A549 (cell line): Measurements from ENCODE around the gene ALPG. TPM values are rescaled to one million over a fixed set of nuclear protein-coding genes. Genes with fewer than 3 reads are reported as not detected.
"Not testable (repeated sequence)": the region's sequence is repeated elsewhere in the genome, so short reads cannot be mapped to it uniquely, and the experiment has no call there.

ENCODE experiments used
- ATAC-seq, 2 experiments: fragments of 200-7000 bp in 1 of 2; fragments of >200 bp in 1 of 2; cut with Nextera tagmentation in 1 of 2; cut with Tn5 transposase in 1 of 2; 3 replicates each; pipeline versions ENCODE4 v1.8.0 to v1.9.1; 2018 to 2020; ENCODE audit warnings: mild to moderate bottlenecking in 1 of 2, moderate library complexity in 1 of 2
- CTCF ChIA-PET: fragments of 300-600 bp; sonication (Branson Sonifier 250); formaldehyde crosslinking; extraction: SDS; loops from one replicate; lab custom pipeline; 2021; ENCODE audit warnings: antibody characterized with exemption, inconsistent platforms; lab: Yijun Ruan, JAX
- POLR2A ChIA-PET: fragments of 350-600 bp; formaldehyde crosslinking; extraction: SDS; loops from one replicate; lab custom pipeline; 2021; ENCODE audit warnings: antibody characterized with exemption, inconsistent platforms; lab: Yijun Ruan, JAX
- DNase-seq, 2 experiments: peaks; one replicate each; pipeline versions ENCODE4 v3.0.0 to v3.0.0-alpha.2; 2011 to 2016; ENCODE audit warnings: low read depth in 1 of 2, low spot score in 1 of 2
- FAIRE-seq: peaks from 2 replicates; lab custom pipeline; 2011; peaks lifted over from hg19 to GRCh38; lab: Jason Lieb, UNC
- H3K27ac ChIP-seq, 2 experiments: fragments of >200 bp; sonication (Bioruptor Twin); formaldehyde crosslinking; 3 replicates each; pipeline ENCODE4 v1.5.1; 2016 to 2017
- H3K4me1 ChIP-seq: fragments of >200 bp; sonication (Bioruptor Twin); formaldehyde crosslinking; 3 replicates; pipeline ENCODE4 v1.6.1; 2016
- H3K4me2 ChIP-seq: fragments of >200 bp; sonication (Bioruptor Twin); formaldehyde crosslinking; 3 replicates; pipeline ENCODE4 v1.6.1; 2016
- H3K4me3 ChIP-seq: fragments of >200 bp; sonication (Bioruptor Twin); formaldehyde crosslinking; 3 replicates; pipeline ENCODE4 v1.5.1; 2016
- H3K9me3 ChIP-seq: fragments of >200 bp; sonication (Bioruptor Twin); formaldehyde crosslinking; 3 replicates; pipeline ENCODE4 v1.6.1; 2016
- EHF ChIP-seq: fragments of 250-450 bp; sonication (Bioruptor Pico); IDR thresholded peaks from 2 replicates; pipeline ENCODE4 v1.5.0; 2020; ENCODE audit warnings: mild to moderate bottlenecking
- FOSL2 ChIP-seq, 2 experiments: fragments of 450-650 bp in 1 of 2; fragments of >200 bp in 1 of 2; sonication (Bioruptor Twin) in 1 of 2; formaldehyde crosslinking; IDR thresholded peaks; 2 replicates each; pipeline versions ENCODE4 v1.5.0 to v1.6.1; 2016 to 2020; ENCODE audit warnings: mild to moderate bottlenecking in 1 of 2, moderate library complexity in 1 of 2
- JUN ChIP-seq, 2 experiments: fragments of >200 bp; sonication (Bioruptor Twin); formaldehyde crosslinking; IDR thresholded peaks; 2 replicates in 1 of 2; 3 replicates in 1 of 2; pipeline ENCODE4 v1.6.1; 2016 to 2017
- KDM5A ChIP-seq: fragments of 200-600 bp; sonication (generic); IDR thresholded peaks from 2 replicates; pipeline ENCODE4 v1.6.1; 2016; ENCODE audit warnings: antibody characterized with exemption, mild to moderate bottlenecking
- POLR2AphosphoS2 ChIP-seq: conservative IDR thresholded peaks from 2 replicates; pipeline ENCODE4 v1.6.1; 2012; ENCODE audit warnings: low read length, improper control_type of control experiment, inconsistent platforms
- WGBS: methylation state at CpG from one replicate; pipeline ENCODE4 v1.1.6; 2017; ENCODE audit errors: missing lambda C conversion rate; 5-methylcytosine and 5-hydroxymethylcytosine counted together
- polyA plus RNA-seq, 4 experiments: library from polyadenylated mRNA; depleted of rRNA in 3 of 4; stranded (reverse); fragments of >200 nt; fragmentation: RNase III in 1 of 4; extraction: RNeasy Plus Mini Kit Qiagen cat#74134 plus additional on column Dnase treatment in 1 of 4; gene quantifications; 2 replicates in 3 of 4; 3 replicates in 1 of 4; pipeline ENCODE4 v1.2.3, GENCODE V29; 2011 to 2017
- TF ChIP-seq, protein P1 (sequence below): fragments of 200-600 bp; sonication (generic); IDR thresholded peaks from 2 replicates; pipeline ENCODE4 v1.6.1; 2016; ENCODE audit warnings: antibody characterized with exemption, mild to moderate bottlenecking, moderate library complexity
- TF ChIP-seq, protein P2 (sequence below): fragments of 250-450 bp; sonication (Bioruptor Pico); IDR thresholded peaks from 2 replicates; pipeline ENCODE4 v1.5.0; 2020; ENCODE audit warnings: low read depth, mild to moderate bottlenecking, moderate library complexity
- TF ChIP-seq, protein P3 (sequence below): fragments of 450-650 bp; IDR thresholded peaks from 2 replicates; pipeline ENCODE4 v1.6.1; 2014; ENCODE audit warnings: antibody characterized with exemption
- TF ChIP-seq, protein P4 (sequence below): IDR thresholded peaks from 2 replicates; pipeline ENCODE4 v1.6.1; 2012; ENCODE audit warnings: low read depth, borderline replicate concordance
- TF ChIP-seq, protein P5 (sequence below): fragments of >200 bp; sonication (Bioruptor Twin); formaldehyde crosslinking; IDR thresholded peaks from 3 replicates; pipeline ENCODE4 v1.6.1; 2016

The ALPG gene
- polyA plus RNA-seq, 2 of the 4 experiments (the other 2 are of a cell fraction): 0.04 to 0.18 TPM

DNA sequence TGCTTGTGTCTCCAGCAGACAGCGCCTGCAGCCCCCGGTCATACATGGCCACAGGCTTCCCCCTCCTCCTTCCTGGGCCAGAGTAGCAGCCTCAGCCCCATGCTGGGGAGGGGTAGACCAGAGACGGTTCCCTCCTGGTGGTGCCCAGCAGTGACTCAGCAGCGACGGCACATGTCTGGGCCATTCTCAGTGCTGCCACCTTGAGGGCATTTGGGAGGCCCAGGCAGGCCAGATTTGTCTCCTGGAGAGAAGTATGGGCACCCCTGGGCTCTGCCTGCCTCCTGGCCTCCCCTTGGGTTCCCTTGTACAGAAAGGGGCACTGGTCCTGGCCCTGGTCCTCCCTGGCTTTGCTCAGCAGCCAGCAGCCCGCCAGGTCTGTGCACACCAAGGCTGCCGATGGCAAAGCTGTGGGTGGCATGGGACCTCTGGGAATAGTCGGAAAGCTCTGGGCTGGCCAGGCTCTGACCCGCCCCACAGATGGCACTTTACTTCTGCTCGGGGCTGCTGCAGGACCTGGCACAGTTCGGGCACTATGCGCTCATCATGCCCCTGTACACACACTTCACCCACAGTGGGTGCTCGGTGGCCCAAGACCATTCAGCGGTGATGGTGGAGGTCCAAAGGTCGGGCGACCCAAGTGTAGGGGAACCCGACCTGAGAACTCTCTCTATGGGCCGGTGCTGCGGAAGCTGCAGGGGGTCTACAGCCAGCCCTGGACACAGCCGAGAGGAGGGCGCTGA is 37.9 kb downstream of the ALPG start (continued):
- TF ChIP-seq, protein P1, sequence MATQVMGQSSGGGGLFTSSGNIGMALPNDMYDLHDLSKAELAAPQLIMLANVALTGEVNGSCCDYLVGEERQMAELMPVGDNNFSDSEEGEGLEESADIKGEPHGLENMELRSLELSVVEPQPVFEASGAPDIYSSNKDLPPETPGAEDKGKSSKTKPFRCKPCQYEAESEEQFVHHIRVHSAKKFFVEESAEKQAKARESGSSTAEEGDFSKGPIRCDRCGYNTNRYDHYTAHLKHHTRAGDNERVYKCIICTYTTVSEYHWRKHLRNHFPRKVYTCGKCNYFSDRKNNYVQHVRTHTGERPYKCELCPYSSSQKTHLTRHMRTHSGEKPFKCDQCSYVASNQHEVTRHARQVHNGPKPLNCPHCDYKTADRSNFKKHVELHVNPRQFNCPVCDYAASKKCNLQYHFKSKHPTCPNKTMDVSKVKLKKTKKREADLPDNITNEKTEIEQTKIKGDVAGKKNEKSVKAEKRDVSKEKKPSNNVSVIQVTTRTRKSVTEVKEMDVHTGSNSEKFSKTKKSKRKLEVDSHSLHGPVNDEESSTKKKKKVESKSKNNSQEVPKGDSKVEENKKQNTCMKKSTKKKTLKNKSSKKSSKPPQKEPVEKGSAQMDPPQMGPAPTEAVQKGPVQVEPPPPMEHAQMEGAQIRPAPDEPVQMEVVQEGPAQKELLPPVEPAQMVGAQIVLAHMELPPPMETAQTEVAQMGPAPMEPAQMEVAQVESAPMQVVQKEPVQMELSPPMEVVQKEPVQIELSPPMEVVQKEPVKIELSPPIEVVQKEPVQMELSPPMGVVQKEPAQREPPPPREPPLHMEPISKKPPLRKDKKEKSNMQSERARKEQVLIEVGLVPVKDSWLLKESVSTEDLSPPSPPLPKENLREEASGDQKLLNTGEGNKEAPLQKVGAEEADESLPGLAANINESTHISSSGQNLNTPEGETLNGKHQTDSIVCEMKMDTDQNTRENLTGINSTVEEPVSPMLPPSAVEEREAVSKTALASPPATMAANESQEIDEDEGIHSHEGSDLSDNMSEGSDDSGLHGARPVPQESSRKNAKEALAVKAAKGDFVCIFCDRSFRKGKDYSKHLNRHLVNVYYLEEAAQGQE: no peak
- 0 out of 5 replicates have a peak, but pooled peaks of 1 of the 2 experiments have one; percentile 38 for TF ChIP-seq JUN (IDR thresholded peaks at IDR 0.05)
- TF ChIP-seq, protein P2, sequence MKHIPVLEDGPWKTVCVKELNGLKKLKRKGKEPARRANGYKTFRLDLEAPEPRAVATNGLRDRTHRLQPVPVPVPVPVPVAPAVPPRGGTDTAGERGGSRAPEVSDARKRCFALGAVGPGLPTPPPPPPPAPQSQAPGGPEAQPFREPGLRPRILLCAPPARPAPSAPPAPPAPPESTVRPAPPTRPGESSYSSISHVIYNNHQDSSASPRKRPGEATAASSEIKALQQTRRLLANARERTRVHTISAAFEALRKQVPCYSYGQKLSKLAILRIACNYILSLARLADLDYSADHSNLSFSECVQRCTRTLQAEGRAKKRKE (CRISPR knock-in tag): no peak

DNA sequence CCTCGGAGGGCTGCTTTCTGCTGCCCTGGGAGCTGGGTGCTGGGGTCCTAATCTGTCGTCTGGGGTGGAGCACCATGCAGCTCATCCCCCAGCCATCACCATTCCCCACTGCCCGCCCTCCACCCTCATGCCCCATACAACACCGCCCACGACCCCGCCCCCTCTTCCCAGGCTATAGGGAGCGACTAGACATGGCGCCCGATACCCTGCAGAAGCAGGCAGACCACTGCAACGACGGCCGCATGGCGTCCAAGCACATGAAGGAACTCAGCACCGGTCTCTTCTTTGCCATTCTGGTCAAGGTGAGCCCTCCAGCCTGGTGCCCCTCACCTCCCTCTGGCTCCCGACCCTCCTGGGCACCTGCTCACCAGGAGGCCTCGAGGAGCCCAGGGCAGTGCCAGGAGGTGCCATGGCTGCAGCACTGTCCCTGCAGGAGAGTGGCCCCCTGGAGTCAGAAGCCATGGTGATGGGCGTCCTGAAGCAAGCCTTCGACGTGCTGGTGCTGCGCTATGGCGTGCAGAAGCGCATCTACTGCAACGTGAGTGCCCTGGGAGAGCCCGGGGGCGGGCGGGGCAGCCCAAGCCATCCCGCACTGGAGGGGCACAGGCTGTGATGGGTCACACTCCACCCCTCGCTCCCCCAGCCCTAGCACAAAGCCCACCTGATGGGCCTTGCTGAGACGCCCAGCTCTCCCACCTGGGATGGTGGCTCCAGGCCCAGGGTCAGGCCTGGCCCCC is 38.7 kb downstream of the ALPG start:
- 83% methylated on average over 2 of the region's 29 CpGs for WGBS
- FAIRE-seq: not testable (repeated sequence)

DNA sequence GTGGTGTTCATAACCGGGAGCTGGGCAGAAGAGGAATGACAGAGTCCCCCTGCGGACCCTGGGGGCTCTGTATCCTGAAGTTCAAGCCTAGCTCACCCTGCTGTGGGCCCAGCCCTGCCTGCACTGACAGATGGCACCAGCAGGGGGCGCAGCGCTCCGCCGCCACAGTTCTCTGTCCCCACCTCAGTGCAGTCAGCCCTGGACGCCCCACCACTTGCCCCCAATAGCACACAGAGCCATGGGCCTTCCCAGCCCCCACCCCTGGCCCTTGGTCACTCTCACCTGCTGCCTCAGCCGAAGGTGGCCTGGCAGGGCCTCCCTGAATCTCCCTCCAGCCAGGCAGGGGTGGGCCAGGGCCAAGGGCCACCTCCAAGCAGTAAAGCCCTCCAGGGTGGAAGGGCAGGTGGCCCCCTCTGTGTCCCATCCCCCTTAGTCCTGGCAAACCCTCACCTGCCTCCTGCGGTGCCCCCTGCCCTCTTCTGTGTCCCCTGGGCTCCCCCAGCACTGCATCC is 39.7 kb downstream of the ALPG start:
- H3K4me1 ChIP-seq, FAIRE-seq, H3K27ac ChIP-seq, H3K4me3 ChIP-seq, DNase-seq, POLR2A ChIA-PET, H3K4me2 ChIP-seq, H3K9me3 ChIP-seq: not testable (repeated sequence)
- WGBS: 70% methylated on average over 2 of the region's 9 CpGs
- CTCF ChIA-PET: interaction anchor here (0.6 to 5.9 kb wide), 17 partner anchors 7 to 546 kb away, joined by 3 to 107 read pairs (median 4); partner anchors contain the start of genes ALPI and PRSS56
- peak in 1 of 2 experiments; percentile 78; a peak in 3 of 6 replicates for ATAC-seq

More for the DNA sequence above, 38.7 kb downstream of the ALPG start:
- H3K4me2 ChIP-seq, ATAC-seq, H3K4me3 ChIP-seq, DNase-seq, H3K4me1 ChIP-seq, H3K9me3 ChIP-seq, POLR2A ChIA-PET: not testable (repeated sequence)
- CTCF ChIA-PET: interaction anchor here (0.6 to 3.2 kb wide), 22 partner anchors 9 to 559 kb away, joined by 3 to 39 read pairs (median 4); partner anchors contain the start of gene PRSS56
- H3K27ac ChIP-seq: peak overlapping the region in 1 of 2 experiments; percentile 93; a peak in 4 of 6 replicates

DNA sequence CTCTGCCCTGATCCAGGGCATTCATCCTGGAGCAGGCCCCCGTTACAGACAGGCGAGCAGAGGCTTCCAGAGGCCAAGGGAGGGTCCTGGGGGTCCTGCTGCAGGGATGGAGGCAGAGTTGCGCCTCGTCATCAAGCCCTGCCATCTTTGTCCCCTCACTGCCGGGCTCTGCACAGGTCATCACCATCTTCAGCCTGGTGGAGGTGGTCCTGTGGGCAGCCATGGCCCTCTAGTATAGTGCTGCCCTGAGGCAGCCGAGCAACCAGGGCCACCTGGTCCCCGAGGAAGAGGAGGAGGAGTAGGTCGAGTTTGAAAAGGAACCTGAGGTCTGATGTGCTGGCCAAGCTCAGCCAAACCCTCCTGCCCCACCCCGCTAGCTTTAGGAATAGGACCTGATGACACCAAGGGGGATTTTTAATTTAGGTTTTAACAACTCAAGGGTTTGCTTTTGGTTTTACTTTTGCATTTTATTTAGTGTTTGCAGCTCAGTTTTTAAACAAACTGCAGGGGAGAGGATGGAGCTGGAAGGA is 40.5 kb downstream of the ALPG start:
- H3K4me2 ChIP-seq: no peak overlapping the region
- TF ChIP-seq, protein P3, sequence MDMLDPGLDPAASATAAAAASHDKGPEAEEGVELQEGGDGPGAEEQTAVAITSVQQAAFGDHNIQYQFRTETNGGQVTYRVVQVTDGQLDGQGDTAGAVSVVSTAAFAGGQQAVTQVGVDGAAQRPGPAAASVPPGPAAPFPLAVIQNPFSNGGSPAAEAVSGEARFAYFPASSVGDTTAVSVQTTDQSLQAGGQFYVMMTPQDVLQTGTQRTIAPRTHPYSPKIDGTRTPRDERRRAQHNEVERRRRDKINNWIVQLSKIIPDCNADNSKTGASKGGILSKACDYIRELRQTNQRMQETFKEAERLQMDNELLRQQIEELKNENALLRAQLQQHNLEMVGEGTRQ: no peak
- TF ChIP-seq EHF (no peak), KDM5A (no peak), POLR2AphosphoS2 (no peak), FOSL2 (IDR thresholded peaks at IDR 0.05) (no peak), FOSL2 (CRISPR knock-in tag; IDR thresholded peaks at IDR 0.05) (no peak)
- TF ChIP-seq, protein P4, sequence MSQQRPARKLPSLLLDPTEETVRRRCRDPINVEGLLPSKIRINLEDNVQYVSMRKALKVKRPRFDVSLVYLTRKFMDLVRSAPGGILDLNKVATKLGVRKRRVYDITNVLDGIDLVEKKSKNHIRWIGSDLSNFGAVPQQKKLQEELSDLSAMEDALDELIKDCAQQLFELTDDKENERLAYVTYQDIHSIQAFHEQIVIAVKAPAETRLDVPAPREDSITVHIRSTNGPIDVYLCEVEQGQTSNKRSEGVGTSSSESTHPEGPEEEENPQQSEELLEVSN: no peak
- TF ChIP-seq, protein P5, sequence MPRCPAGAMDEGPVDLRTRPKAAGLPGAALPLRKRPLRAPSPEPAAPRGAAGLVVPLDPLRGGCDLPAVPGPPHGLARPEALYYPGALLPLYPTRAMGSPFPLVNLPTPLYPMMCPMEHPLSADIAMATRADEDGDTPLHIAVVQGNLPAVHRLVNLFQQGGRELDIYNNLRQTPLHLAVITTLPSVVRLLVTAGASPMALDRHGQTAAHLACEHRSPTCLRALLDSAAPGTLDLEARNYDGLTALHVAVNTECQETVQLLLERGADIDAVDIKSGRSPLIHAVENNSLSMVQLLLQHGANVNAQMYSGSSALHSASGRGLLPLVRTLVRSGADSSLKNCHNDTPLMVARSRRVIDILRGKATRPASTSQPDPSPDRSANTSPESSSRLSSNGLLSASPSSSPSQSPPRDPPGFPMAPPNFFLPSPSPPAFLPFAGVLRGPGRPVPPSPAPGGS: no peak
- TF ChIP-seq, protein P1: no peak

More for the DNA sequence above, 40.5 kb downstream of the ALPG start:
- FAIRE-seq (no peak), ATAC-seq (no peak), DNase-seq (no peak)
- POLR2A ChIA-PET: interaction anchor here (0.6 kb wide), 1 partner anchor 68 kb away, joined by 7 read pairs; no protein-coding TSS in a partner anchor
- CTCF ChIA-PET: interaction anchor here (0.6 to 5.9 kb wide), 22 partner anchors 7 to 547 kb away, joined by 3 to 107 read pairs (median 4); partner anchors contain the start of genes ALPI and PRSS56
- Histone ChIP-seq H3K27ac (no peak overlapping the region), H3K4me1 (peaks cover 8% of the 10 kb centered on the region), H3K9me3 (no peaks in the 10 kb centered on the region), H3K4me3 (no peak overlapping the region)
- 64% methylated on average over 7 of the region's 9 CpGs for WGBS
